SU-DHL-6 (cell line): ENCODE measurements around the gene PPM1G.
"Not testable (repeated sequence)": the region's sequence is repeated elsewhere in the genome, so short reads cannot be mapped to it uniquely, and the experiment has no call there.

ENCODE experiments used
- EZH2phosphoT487 ChIP-seq: fragments of 200-600 bp; sonication (generic), shearing (Covaris generic); conservative IDR thresholded peaks from 2 replicates; pipeline ENCODE4 v1.6.1; 2018; ENCODE audit warnings: mild to moderate bottlenecking, antibody characterized with exemption, low read length, moderate library complexity, mixed read lengths
- TF ChIP-seq, protein P1 (sequence below): fragments of 200-600 bp; sonication (generic); IDR thresholded peaks from one replicate; pipeline ENCODE4 v1.5.1; 2017; ENCODE audit warnings: antibody characterized with exemption, mild to moderate bottlenecking, low read length, moderate library complexity; ENCODE audit not compliant: insufficient read depth, poor library complexity, severe bottlenecking

- TF ChIP-seq, protein P1, sequence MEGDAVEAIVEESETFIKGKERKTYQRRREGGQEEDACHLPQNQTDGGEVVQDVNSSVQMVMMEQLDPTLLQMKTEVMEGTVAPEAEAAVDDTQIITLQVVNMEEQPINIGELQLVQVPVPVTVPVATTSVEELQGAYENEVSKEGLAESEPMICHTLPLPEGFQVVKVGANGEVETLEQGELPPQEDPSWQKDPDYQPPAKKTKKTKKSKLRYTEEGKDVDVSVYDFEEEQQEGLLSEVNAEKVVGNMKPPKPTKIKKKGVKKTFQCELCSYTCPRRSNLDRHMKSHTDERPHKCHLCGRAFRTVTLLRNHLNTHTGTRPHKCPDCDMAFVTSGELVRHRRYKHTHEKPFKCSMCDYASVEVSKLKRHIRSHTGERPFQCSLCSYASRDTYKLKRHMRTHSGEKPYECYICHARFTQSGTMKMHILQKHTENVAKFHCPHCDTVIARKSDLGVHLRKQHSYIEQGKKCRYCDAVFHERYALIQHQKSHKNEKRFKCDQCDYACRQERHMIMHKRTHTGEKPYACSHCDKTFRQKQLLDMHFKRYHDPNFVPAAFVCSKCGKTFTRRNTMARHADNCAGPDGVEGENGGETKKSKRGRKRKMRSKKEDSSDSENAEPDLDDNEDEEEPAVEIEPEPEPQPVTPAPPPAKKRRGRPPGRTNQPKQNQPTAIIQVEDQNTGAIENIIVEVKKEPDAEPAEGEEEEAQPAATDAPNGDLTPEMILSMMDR = not testable (repeated sequence)
- TF ChIP-seq EZH2phosphoT487 = not testable (repeated sequence)
Observed at GRCh38 chr2:27425039-27425438, 15.6 kb upstream of the PPM1G start.
